Endodermal cell (in vitro differentiated cells): ENCODE results near the gene TDRD7. TPM values are rescaled to one million over a fixed set of nuclear protein-coding genes. Genes with fewer than 3 reads are reported as not detected.

ENCODE experiments used
- DNase-seq: peaks from one replicate; pipeline ENCODE4 v3.0.0-alpha.2; 2017
- H3K27ac ChIP-seq: 2 replicates; pipeline ENCODE4 v1.5.1; 2013; ENCODE audit warnings: mild to moderate bottlenecking, low read depth, low read length, moderate library complexity
- H3K27me3 ChIP-seq: 2 replicates; pipeline ENCODE4 v1.6.1; 2013; ENCODE audit warnings: mild to moderate bottlenecking, low read length, moderate library complexity; ENCODE audit not compliant: insufficient read depth, control insufficient read depth, poor library complexity, severe bottlenecking
- H3K36me3 ChIP-seq: 2 replicates; pipeline ENCODE4 v1.7.0; 2013; ENCODE audit warnings: mild to moderate bottlenecking, low read length, moderate library complexity; ENCODE audit not compliant: control insufficient read depth, insufficient read depth
- H3K4me1 ChIP-seq: one replicate; pipeline ENCODE4 v1.7.0; 2013; ENCODE audit warnings: low read length; ENCODE audit not compliant: control insufficient read depth, insufficient read depth
- H3K4me3 ChIP-seq: 2 replicates; pipeline ENCODE4 v1.5.1; 2013; ENCODE audit warnings: mild to moderate bottlenecking, low read length, moderate library complexity
- H3K9ac ChIP-seq: 2 replicates; pipeline ENCODE4 v1.6.1; 2013; ENCODE audit warnings: mild to moderate bottlenecking, low read length, moderate library complexity; ENCODE audit not compliant: poor library complexity, severe bottlenecking; ENCODE audit errors: extremely low read depth
- H3K9me3 ChIP-seq: 2 replicates; pipeline ENCODE4 v1.6.1; 2013; ENCODE audit warnings: mild to moderate bottlenecking, low read length, moderate library complexity; ENCODE audit not compliant: control insufficient read depth
- H3K27ac Mint-ChIP-seq: 2 replicates; pipeline ENCODE4 v1.8.0; 2020; ENCODE audit warnings: mixed read lengths
- H3K27me3 Mint-ChIP-seq: 2 replicates; pipeline ENCODE4 v1.8.0; 2021; ENCODE audit warnings: mild to moderate bottlenecking, mixed read lengths; ENCODE audit not compliant: insufficient read depth
- H3K36me3 Mint-ChIP-seq: 2 replicates; pipeline ENCODE4 v1.8.0; 2020; ENCODE audit warnings: low read depth, mixed read lengths
- H3K4me1 Mint-ChIP-seq: 2 replicates; pipeline ENCODE4 v1.8.0; 2020; ENCODE audit warnings: mixed read lengths
- H3K4me3 Mint-ChIP-seq: 2 replicates; pipeline ENCODE4 v1.8.0; 2020; ENCODE audit warnings: mild to moderate bottlenecking, moderate library complexity, mixed read lengths
- H3K9me3 Mint-ChIP-seq: 2 replicates; pipeline ENCODE4 v1.8.0; 2020; ENCODE audit warnings: mild to moderate bottlenecking, mixed read lengths
- CTCF ChIP-seq: fragments of 200-600 bp; sonication (generic); conservative IDR thresholded peaks from 2 replicates; pipeline ENCODE4 v1.5.0; 2021; ENCODE audit warnings: antibody characterized with exemption, mild to moderate bottlenecking
- WGBS, 2 experiments: methylation state at CpG; one replicate each; pipeline versions ENCODE4 v1.1.5 to v1.1.7; 2013; ENCODE audit warnings: missing lambda C conversion rate in 2 of 2, mixed read lengths in 1 of 2; ENCODE audit not compliant: insufficient coverage in 1 of 2, insufficient read length in 1 of 2; 5-methylcytosine and 5-hydroxymethylcytosine counted together
- total RNA-seq, 2 donors: library from RNA; stranded (reverse); fragmentation: NEBNext Ultra II Directional in 1 of 2; extraction: Animal tissue kit (Norgen Biotek cat#: 25700) in 1 of 2; gene quantifications; 2 replicates in 1 of 2; 3 replicates in 1 of 2; pipeline ENCODE4 v1.2.1, GENCODE V29; 2021

The TDRD7 gene
- total RNA-seq, 2 donors from 2014 or later: 25.9 to 31.9 TPM

GRCh38 chr9:97394881-97395280 lies 17.0 kb upstream of the TDRD7 start:
- no peak for TF ChIP-seq CTCF
- no peak overlapping the region for H3K4me3 ChIP-seq
- Mint-ChIP-seq H3K27me3 (peaks cover 15% of the 10 kb centered on the region), H3K27ac (no peak overlapping the region), H3K4me3 (no peak overlapping the region), H3K36me3 (no peaks in the 10 kb centered on the region), H3K4me1 (peaks cover 8% of the 10 kb centered on the region), H3K9me3 (no peaks in the 10 kb centered on the region)
- 88 to 89% methylated on average over 3 of the region's 3 CpGs for WGBS, 2 experiments
- no peak for DNase-seq
- H3K9ac ChIP-seq: no peak overlapping the region
- H3K27me3 ChIP-seq: no peaks in the 10 kb centered on the region
- H3K27ac ChIP-seq: no peak overlapping the region
- H3K9me3 ChIP-seq: no peaks in the 10 kb centered on the region
- no peaks in the 10 kb centered on the region for H3K36me3 ChIP-seq
- H3K4me1 ChIP-seq: no peaks in the 10 kb centered on the region

- Histone ChIP-seq H3K27ac (no peak overlapping the region), H3K9me3 (no peaks in the 10 kb centered on the region), H3K4me3 (no peak overlapping the region), H3K4me1 (no peaks in the 10 kb centered on the region), H3K9ac (no peak overlapping the region), H3K36me3 (no peaks in the 10 kb centered on the region), H3K27me3 (no peaks in the 10 kb centered on the region)
- H3K4me3 Mint-ChIP-seq: no peak overlapping the region
- WGBS, 2 experiments: 92 to 96% methylated on average over 2 to 5 of the region's 5 CpGs
- no peaks in the 10 kb centered on the region for H3K9me3 Mint-ChIP-seq
- H3K27ac Mint-ChIP-seq: no peak overlapping the region
- DNase-seq: peak; percentile 10
- no peak for TF ChIP-seq CTCF
- H3K27me3 Mint-ChIP-seq: peaks cover 13% of the 10 kb centered on the region
- peaks cover 8% of the 10 kb centered on the region for H3K4me1 Mint-ChIP-seq
- no peaks in the 10 kb centered on the region for H3K36me3 Mint-ChIP-seq
Observed at GRCh38 chr9:97395745-97396144, 16.2 kb upstream of the TDRD7 start.

GRCh38 chr9:97396256-97396655 lies 15.6 kb upstream of the TDRD7 start:
- Mint-ChIP-seq H3K27ac (no peak overlapping the region), H3K27me3 (peaks cover 13% of the 10 kb centered on the region), H3K36me3 (no peaks in the 10 kb centered on the region), H3K4me3 (no peak overlapping the region), H3K9me3 (no peaks in the 10 kb centered on the region), H3K4me1 (peaks cover 8% of the 10 kb centered on the region)
- TF ChIP-seq CTCF: no peak
- no peaks in the 10 kb centered on the region for H3K4me1 ChIP-seq
- WGBS, 2 experiments: 80 to 92% methylated on average over 4 to 7 of the region's 7 CpGs
- H3K4me3 ChIP-seq: no peak overlapping the region
- no peaks in the 10 kb centered on the region for H3K9me3 ChIP-seq
- no peaks in the 10 kb centered on the region for H3K36me3 ChIP-seq
- no peak overlapping the region for H3K9ac ChIP-seq
- DNase-seq: peak; percentile 26
- no peaks in the 10 kb centered on the region for H3K27me3 ChIP-seq
- no peak overlapping the region for H3K27ac ChIP-seq
